Sigmoid colon (tissue), 3 donors: ENCODE data around the gene IRX5.

Experiments
- CTCF ChIP-seq, 4 experiments: fragments of 450-650 bp in 3 of 4; fragments of 200-600 bp in 1 of 4; IDR thresholded peaks; one replicate each; pipeline ENCODE4 v1.5.1; 2016 to 2019; ENCODE audit warnings: antibody characterized with exemption in 4 of 4, mild to moderate bottlenecking in 3 of 4, moderate library complexity in 2 of 4
- POLR2A ChIP-seq, 2 donors: fragments of 450-650 bp; IDR thresholded peaks; one replicate each; pipeline ENCODE4 v1.6.1; 2016; ENCODE audit warnings: antibody characterized with exemption in 2 of 2, mild to moderate bottlenecking in 2 of 2, moderate library complexity in 2 of 2

GRCh38 chr16:54911079-54911478, 19.6 kb upstream of the IRX5 start:
- TF ChIP-seq CTCF (IDR thresholded peaks at IDR 0.05) (no peak), POLR2A (IDR thresholded peaks at IDR 0.05) (no peak)
